ENCODE measurements around the gene RPL3. TPM values are rescaled to one million over a fixed set of nuclear protein-coding genes. Genes with fewer than 3 reads are reported as not detected.

RPL3 gene
- total RNA-seq, 1 donor from 2014 or later, result 1,774 TPM

GRCh38 chr22:39297490-39298240 is 21.8 kb downstream of the RPL3 start:
- ATAC-seq, result peak; percentile 4

GRCh38 chr22:39296981-39297489 is 22.4 kb downstream of the RPL3 start:
- no peak for ATAC-seq

GRCh38 chr22:39296535-39296934 is 22.9 kb downstream of the RPL3 start:
- no peak for ATAC-seq

GRCh38 chr22:39294571-39295468 is 24.6 kb downstream of the RPL3 start:
- ATAC-seq, result no peak

GRCh38 chr22:39293766-39294368 is 25.6 kb downstream of the RPL3 start:
- no peak for ATAC-seq

GRCh38 chr22:39292561-39293074 is 26.8 kb downstream of the RPL3 start:
- ATAC-seq, result peak; percentile 85

GRCh38 chr22:39292031-39292462 is 27.4 kb downstream of the RPL3 start:
- ATAC-seq, result peak; percentile 22

GRCh38 chr22:39291523-39291922 is 27.9 kb downstream of the RPL3 start:
- ATAC-seq, result no peak

- peak; percentile 14 for ATAC-seq
These were observed 28.7 kb downstream of the RPL3 start for GRCh38 chr22:39290724-39291161.

GRCh38 chr22:39289975-39290720 is 29.3 kb downstream of the RPL3 start:
- peak; percentile 58 for ATAC-seq

GRCh38 chr22:39289533-39289932 is 29.9 kb downstream of the RPL3 start:
- ATAC-seq, result no peak

- no peak for ATAC-seq
These were observed 31.1 kb downstream of the RPL3 start for GRCh38 chr22:39288135-39288898.

- no peak for ATAC-seq
These were observed 32.2 kb downstream of the RPL3 start for GRCh38 chr22:39287076-39287725.

GRCh38 chr22:39284983-39285382 is 34.4 kb downstream of the RPL3 start:
- no peak for ATAC-seq

GRCh38 chr22:39284142-39284980 is 35.1 kb downstream of the RPL3 start:
- peak; percentile 6 for ATAC-seq

- ATAC-seq, result peak; percentile 89
These were observed 35.9 kb downstream of the RPL3 start for GRCh38 chr22:39283322-39284141.

- peak; percentile 35 for ATAC-seq
These were observed 36.6 kb downstream of the RPL3 start for GRCh38 chr22:39282645-39283321.

GRCh38 chr22:39281126-39281525 is 38.3 kb downstream of the RPL3 start:
- ATAC-seq, result no peak

Measured in esophagus mucosa (tissue), 1 donor.